ENCODE results near the gene GCFC2. TPM values are rescaled to one million over a fixed set of nuclear protein-coding genes. Genes with fewer than 3 reads are reported as not detected.

Gene GCFC2
- total and polyA plus RNA-seq, 2 of the 13 experiments (the other 11 are each of a cell fraction or from before 2014, with no cell fraction given) = 26.8 to 49.0 TPM

- TF ChIP-seq RAD21 (CRISPR knock-in tag; IDR thresholded peaks at IDR 0.05) (peak; percentile 93), YY1 (IDR thresholded peaks at IDR 0.05; ENCODE audit: insufficient read depth, insufficient replicate concordance, low read depth, low read length) (peak; percentile 50), CREB1 (IDR thresholded peaks at IDR 0.05) (no peak), CREB1 (CRISPR knock-in tag; IDR thresholded peaks at IDR 0.05) (no peak), CEBPG (CRISPR knock-in tag; IDR thresholded peaks at IDR 0.05) (0 out of 2 replicates have a peak, but pooled peaks have one; percentile 30), STAG1 (CRISPR knock-in tag; IDR thresholded peaks at IDR 0.05) (peak; percentile 95), ZNF703 (CRISPR knock-in tag; IDR thresholded peaks at IDR 0.05; ENCODE audit: borderline replicate concordance) (no peak), ZNF234 (CRISPR knock-in tag; conservative IDR thresholded peaks at IDR 0.05) (no peak), ZNF136 (CRISPR knock-in tag; IDR thresholded peaks at IDR 0.05; ENCODE audit: low read depth) (no peak), ASH2L (IDR thresholded peaks at IDR 0.05; ENCODE audit: insufficient read length, low read depth, low read length) (peak; percentile 22), THAP11 (CRISPR knock-in tag; IDR thresholded peaks at IDR 0.05) (peak; percentile 66), HMGXB4 (CRISPR knock-in tag; IDR thresholded peaks at IDR 0.05; ENCODE audit: borderline replicate concordance in 1 of 2, low read depth in 1 of 2) (peak; percentile 45 to 55; a peak in 1 of 4 replicates), ZNF841 (CRISPR knock-in tag; IDR thresholded peaks at IDR 0.05; ENCODE audit: borderline replicate concordance) (no peak), ISL2 (CRISPR knock-in tag; IDR thresholded peaks at IDR 0.05) (0 out of 2 replicates have a peak, but pooled peaks have one; percentile 18), KDM3A (CRISPR knock-in tag; IDR thresholded peaks at IDR 0.05; ENCODE audit: low read depth) (peak; percentile 59; the same call in 1 of the 2 replicates), ZNF430 (CRISPR knock-in tag; IDR thresholded peaks at IDR 0.05) (0 out of 2 replicates have a peak, but pooled peaks have one; percentile 23), PCBP1 (IDR thresholded peaks at IDR 0.05; ENCODE audit: borderline replicate concordance, low read depth, low read length) (no peak), RBFOX2 (IDR thresholded peaks at IDR 0.05; ENCODE audit: low read depth, low read length) (no peak), KDM5A (IDR thresholded peaks at IDR 0.05; ENCODE audit: borderline replicate concordance, low read length) (no peak), ZNF678 (CRISPR knock-in tag; IDR thresholded peaks at IDR 0.05) (no peak), ZNF24 (IDR thresholded peaks at IDR 0.05) (0 out of 2 replicates have a peak, but pooled peaks have one; percentile 9), CBX5 (CRISPR knock-in tag; IDR thresholded peaks at IDR 0.05; ENCODE audit: borderline replicate concordance) (peak; percentile 57; the same call in 1 of the 2 replicates)
- TF ChIP-seq, protein P1, sequence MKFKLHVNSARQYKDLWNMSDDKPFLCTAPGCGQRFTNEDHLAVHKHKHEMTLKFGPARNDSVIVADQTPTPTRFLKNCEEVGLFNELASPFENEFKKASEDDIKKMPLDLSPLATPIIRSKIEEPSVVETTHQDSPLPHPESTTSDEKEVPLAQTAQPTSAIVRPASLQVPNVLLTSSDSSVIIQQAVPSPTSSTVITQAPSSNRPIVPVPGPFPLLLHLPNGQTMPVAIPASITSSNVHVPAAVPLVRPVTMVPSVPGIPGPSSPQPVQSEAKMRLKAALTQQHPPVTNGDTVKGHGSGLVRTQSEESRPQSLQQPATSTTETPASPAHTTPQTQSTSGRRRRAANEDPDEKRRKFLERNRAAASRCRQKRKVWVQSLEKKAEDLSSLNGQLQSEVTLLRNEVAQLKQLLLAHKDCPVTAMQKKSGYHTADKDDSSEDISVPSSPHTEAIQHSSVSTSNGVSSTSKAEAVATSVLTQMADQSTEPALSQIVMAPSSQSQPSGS (CRISPR knock-in tag; IDR thresholded peaks at IDR 0.05) = no peak
- TF ChIP-seq, protein P2, sequence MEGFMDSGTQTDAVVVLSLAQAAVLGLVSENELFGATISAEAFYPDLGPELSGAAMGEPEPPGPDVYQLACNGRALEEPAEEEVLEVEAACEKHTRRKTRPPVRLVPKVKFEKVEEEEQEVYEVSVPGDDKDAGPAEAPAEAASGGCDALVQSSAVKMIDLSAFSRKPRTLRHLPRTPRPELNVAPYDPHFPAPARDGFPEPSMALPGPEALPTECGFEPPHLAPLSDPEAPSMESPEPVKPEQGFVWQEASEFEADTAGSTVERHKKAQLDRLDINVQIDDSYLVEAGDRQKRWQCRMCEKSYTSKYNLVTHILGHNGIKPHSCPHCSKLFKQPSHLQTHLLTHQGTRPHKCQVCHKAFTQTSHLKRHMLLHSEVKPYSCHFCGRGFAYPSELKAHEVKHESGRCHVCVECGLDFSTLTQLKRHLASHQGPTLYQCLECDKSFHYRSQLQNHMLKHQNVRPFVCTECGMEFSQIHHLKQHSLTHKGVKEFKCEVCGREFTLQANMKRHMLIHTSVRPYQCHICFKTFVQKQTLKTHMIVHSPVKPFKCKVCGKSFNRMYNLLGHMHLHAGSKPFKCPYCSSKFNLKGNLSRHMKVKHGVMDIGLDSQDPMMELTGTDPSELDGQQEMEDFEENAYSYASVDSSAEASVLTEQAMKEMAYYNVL (CRISPR knock-in tag; IDR thresholded peaks at IDR 0.05; ENCODE audit: borderline replicate concordance) = no peak
- TF ChIP-seq, protein P3, sequence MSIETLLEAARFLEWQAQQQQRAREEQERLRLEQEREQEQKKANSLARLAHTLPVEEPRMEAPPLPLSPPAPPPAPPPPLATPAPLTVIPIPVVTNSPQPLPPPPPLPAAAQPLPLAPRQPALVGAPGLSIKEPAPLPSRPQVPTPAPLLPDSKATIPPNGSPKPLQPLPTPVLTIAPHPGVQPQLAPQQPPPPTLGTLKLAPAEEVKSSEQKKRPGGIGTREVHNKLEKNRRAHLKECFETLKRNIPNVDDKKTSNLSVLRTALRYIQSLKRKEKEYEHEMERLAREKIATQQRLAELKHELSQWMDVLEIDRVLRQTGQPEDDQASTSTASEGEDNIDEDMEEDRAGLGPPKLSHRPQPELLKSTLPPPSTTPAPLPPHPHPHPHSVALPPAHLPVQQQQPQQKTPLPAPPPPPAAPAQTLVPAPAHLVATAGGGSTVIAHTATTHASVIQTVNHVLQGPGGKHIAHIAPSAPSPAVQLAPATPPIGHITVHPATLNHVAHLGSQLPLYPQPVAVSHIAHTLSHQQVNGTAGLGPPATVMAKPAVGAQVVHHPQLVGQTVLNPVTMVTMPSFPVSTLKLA (IDR thresholded peaks at IDR 0.05) = peak; percentile 37
Observed at GRCh38 chr2:75640621-75641121, 70.0 kb downstream of the GCFC2 start (continued).
